ENCODE measurements around the gene CCDC85C.

Gene CCDC85C

GRCh38 chr14:99467336-99468078 is 136.5 kb downstream of the CCDC85C start:
- DNase-seq = no peak

DNA sequence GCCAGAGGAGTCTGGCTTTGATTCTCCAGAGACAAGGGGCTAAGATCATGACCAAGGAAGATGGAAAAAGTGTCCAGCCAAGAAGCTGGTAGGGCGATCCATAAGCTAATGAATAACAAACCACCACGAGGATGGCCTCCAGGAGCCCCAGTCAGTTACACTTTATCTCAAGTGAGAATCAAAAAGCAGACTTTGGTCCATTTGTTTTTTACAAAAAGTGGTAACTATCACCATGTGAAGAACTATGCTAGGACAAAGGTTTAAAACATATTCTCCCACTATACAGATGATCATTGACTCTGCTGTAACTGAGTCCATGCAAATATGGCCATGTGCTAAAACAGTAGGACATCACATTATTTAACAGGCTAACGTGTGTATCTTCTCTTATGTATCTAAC is 137.2 kb downstream of the CCDC85C start:
- DNase-seq = no peak

- DNase-seq = no peak
Observed at GRCh38 chr14:99465288-99465687, 138.7 kb downstream of the CCDC85C start.

- no peak for DNase-seq
Observed at GRCh38 chr14:99463974-99464373, 140.0 kb downstream of the CCDC85C start.

DNA sequence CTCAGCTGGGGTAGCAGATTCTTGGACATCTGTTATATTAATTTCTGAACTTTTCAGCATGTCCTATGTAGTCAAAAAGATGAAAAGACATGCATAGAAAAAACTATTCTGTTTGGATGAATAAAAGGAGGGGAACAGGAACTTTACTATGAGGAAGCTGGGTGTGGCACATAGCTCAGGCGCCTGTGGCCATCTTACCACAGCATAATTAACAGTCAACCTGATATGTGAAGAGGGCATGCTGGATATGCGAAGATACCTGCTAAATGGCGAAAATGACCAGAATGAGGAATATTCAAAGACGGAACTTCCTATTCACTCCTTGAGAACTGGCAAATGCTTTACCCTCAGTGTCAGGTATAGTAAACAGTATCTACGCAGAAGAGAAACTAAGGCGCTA is 141.8 kb downstream of the CCDC85C start:
- DNase-seq = no peak

DNA sequence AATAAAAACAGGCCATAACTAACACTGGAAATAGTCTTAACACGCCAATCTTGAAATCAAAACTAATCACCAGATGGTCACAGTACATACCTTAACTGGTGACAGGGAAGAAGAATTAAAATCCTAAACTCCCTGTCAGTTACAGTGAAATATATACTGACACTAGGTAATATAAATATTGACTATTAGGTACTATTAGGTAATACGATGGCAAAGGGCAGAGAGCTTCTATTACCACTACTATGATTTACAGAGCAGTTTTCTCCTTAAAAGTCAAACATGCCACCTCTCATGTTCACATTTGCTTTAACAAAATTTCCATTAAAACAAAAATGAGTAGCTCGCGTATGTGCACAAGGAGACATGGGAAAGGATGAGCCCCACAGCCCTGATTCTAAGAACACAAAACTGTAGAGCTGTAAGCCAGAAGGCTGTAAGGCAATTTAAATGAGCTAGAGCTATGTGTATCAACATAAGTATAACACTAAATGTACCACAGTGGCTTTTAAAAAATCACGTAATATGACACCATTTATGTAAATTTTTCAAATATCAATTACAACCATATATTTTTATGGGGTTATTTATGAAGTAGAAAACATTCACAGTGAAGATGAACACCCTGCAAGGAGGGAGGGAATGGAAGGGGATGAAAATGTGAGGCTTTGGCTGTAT is 142.5 kb downstream of the CCDC85C start:
- no peak for DNase-seq

- DNase-seq = no peak
Observed at GRCh38 chr14:99460793-99461192, 143.2 kb downstream of the CCDC85C start.

DNA sequence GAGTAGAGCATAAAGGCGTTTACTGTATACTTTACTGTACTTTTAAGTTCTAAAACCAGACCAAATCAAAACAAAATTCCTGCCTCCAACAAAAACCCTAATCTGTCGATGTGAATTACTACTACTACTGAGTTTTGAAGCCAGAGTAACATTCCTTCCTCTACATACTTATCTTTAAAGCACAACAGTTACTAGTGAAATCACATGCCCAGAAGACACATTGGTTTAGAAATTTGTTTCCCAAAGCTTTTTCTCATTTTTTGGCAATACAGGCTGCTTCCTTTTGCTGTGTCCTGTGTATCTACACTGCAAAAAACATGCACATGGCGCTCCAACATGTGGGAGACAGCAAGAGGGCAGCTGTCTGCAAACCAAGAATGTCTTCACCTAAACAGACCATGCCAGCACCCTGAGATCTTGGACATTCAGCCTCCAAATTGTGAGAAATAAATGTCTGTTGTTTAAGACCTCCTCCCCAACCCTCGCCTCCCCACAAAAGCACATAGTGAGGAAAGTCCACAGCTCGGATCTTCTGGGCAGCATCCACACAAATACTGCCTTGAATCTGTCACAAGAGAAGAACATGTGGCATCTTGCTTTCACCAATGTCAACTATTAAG is 144.4 kb downstream of the CCDC85C start:
- peak; percentile 28 for DNase-seq

DNA sequence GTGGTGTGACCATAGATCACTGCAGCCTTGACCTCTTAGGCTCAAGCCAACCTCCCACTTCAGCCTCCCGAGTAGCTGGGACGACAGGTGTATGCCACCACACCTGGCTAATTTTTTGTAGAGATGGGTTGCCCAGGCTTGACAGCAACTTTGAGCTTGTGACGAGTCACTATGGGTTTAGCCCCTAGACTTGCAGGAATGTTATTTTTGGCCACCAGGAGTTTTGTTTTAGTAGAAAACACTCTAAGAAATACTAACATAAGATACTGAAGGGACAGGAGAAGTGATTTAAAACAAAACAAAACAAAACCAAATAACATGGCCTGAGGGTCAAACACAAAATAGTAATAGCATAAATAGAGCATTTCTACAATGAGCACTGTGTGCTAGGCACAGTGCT is 149.8 kb downstream of the CCDC85C start:
- DNase-seq = no peak

DNA sequence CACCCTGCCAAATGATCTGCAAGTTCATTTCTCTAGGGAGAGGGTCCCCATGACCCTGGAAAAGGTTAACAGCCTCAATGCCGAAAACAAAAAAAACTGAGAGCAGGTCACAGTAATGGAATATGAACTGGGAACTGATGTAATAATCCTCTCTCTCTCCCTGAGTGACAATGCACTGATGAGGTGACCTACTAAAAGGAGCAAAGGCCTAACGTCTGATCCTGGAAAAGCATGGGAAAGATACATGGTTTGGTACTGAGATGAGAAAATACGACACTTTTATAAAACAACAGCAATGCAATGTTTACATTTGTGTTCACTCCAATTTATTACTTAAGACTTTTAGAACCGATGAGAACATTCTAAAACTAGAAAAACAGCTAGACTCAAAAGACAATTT is 151.0 kb downstream of the CCDC85C start:
- DNase-seq = no peak

DNA sequence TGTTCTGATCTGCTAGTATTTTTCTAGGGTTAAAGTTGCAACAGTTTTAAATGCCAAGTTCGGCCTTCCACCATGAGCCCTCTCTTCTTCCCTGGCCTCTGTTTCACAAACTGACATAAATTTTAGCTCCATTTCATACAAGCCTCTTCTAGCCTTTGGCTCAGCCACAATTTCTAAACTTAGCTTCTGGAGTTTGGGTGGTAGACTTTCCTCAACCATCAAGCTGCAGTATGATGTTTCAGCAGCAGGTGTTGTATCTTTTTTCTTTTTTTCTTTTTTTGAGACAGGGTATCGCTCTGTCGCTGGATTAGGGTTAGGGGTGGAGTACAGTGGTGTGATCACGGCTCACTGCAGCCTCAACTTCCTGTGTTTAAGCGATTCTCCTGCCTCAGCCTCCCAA is 152.8 kb downstream of the CCDC85C start:
- no peak for DNase-seq

GRCh38 chr14:99450266-99450665 is 153.7 kb downstream of the CCDC85C start:
- DNase-seq = no peak
